ENCODE results near the gene FEZ2.

The FEZ2 gene

DNA sequence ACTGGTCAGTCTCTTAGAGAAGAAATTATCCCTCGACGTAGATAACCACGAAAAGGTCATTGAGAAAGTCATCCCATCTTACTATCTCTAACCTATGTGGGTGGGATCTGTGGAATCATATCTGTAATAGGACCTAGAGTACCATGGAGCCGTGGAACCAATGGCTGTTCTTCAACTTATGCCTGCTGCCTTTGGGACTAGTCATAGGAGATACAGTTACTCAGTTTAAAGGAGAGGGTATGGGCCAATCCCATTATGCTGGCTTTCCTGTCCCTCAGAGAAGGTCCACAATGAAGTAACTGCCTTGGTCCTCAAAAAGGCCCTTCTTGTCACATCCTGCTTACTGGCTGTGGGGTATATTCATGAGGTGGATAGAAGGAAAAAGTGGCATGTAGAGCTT is 77.5 kb downstream of the FEZ2 start:
- Histone ChIP-seq H3K27me3 (ENCODE audit: insufficient read depth, low read depth) (no peaks in the 10 kb centered on the region), H3K27ac (no peak overlapping the region), H3K9ac (no peak overlapping the region), H3K36me3 (ENCODE audit: insufficient read depth) (no peaks in the 10 kb centered on the region; the same call in 1 of the 2 replicates), H3K79me2 (ENCODE audit: insufficient read depth, low read depth) (no peaks in the 10 kb centered on the region), H2AFZ (ENCODE audit: low read depth) (no peak overlapping the region), H3K4me2 (no peak overlapping the region), H4K20me1 (ENCODE audit: insufficient read depth) (no peaks in the 10 kb centered on the region), H3K4me1 (ENCODE audit: low read depth, poor library complexity, severe bottlenecking) (peaks cover 9% of the 10 kb centered on the region), H3K4me3 (IDR thresholded peaks at IDR 0.05; ENCODE audit: insufficient read depth, low read depth, low read length) (no peak overlapping the region)
- TF ChIP-seq, protein P1, sequence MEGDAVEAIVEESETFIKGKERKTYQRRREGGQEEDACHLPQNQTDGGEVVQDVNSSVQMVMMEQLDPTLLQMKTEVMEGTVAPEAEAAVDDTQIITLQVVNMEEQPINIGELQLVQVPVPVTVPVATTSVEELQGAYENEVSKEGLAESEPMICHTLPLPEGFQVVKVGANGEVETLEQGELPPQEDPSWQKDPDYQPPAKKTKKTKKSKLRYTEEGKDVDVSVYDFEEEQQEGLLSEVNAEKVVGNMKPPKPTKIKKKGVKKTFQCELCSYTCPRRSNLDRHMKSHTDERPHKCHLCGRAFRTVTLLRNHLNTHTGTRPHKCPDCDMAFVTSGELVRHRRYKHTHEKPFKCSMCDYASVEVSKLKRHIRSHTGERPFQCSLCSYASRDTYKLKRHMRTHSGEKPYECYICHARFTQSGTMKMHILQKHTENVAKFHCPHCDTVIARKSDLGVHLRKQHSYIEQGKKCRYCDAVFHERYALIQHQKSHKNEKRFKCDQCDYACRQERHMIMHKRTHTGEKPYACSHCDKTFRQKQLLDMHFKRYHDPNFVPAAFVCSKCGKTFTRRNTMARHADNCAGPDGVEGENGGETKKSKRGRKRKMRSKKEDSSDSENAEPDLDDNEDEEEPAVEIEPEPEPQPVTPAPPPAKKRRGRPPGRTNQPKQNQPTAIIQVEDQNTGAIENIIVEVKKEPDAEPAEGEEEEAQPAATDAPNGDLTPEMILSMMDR (conservative IDR thresholded peaks at IDR 0.05; ENCODE audit: low read depth, low read length) = no peak

- H2AFZ ChIP-seq (ENCODE audit: low read depth) = no peak overlapping the region
- H3K9ac ChIP-seq = no peak overlapping the region
- no peak overlapping the region for H3K4me3 ChIP-seq (IDR thresholded peaks at IDR 0.05; ENCODE audit: insufficient read depth, low read depth, low read length)
- peaks cover 6% of the 10 kb centered on the region; the same call in 1 of the 2 replicates for H3K36me3 ChIP-seq (ENCODE audit: insufficient read depth)
- peaks cover 26% of the 10 kb centered on the region for H3K4me1 ChIP-seq (ENCODE audit: low read depth, poor library complexity, severe bottlenecking)
- H4K20me1 ChIP-seq (ENCODE audit: insufficient read depth) = no peaks in the 10 kb centered on the region
- H3K27ac ChIP-seq = no peak overlapping the region
- TF ChIP-seq, protein P1 (conservative IDR thresholded peaks at IDR 0.05; ENCODE audit: low read depth, low read length) = no peak
- no peaks in the 10 kb centered on the region for H3K27me3 ChIP-seq (ENCODE audit: insufficient read depth, low read depth)
- no peak overlapping the region for H3K4me2 ChIP-seq
- no peaks in the 10 kb centered on the region for H3K79me2 ChIP-seq (ENCODE audit: insufficient read depth, low read depth)
These were observed 81.7 kb downstream of the FEZ2 start for GRCh38 chr2:36516136-36516870.

DNA sequence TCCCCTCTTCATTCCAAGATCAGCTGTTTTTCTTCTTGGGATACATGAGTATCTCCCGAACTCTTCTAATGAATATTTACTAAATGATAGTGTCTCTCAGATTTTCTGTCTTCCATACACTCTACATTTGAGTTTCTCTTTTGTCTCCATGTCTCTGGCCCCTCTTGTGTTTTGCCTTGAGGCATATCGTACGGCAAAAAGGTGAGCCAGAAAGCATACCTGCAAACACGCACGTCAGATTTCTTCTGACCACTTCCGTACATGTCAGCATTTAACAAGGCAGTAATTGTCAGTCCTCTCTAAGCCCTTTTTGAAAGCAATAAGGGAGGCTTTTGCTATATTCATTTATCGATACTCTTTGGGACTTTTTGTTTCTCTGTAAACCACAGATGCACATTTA is 82.4 kb downstream of the FEZ2 start:
- Histone ChIP-seq H3K4me1 (ENCODE audit: low read depth, poor library complexity, severe bottlenecking) (peaks cover 23% of the 10 kb centered on the region), H3K9ac (no peak overlapping the region), H4K20me1 (ENCODE audit: insufficient read depth) (no peaks in the 10 kb centered on the region), H3K4me3 (IDR thresholded peaks at IDR 0.05; ENCODE audit: insufficient read depth, low read depth, low read length) (no peak overlapping the region), H3K4me2 (no peak overlapping the region), H3K27ac (no peak overlapping the region), H2AFZ (ENCODE audit: low read depth) (no peak overlapping the region), H3K79me2 (ENCODE audit: insufficient read depth, low read depth) (no peaks in the 10 kb centered on the region), H3K36me3 (ENCODE audit: insufficient read depth) (peaks cover 6% of the 10 kb centered on the region; the same call in 1 of the 2 replicates), H3K27me3 (ENCODE audit: insufficient read depth, low read depth) (no peaks in the 10 kb centered on the region)
- TF ChIP-seq, protein P1 (conservative IDR thresholded peaks at IDR 0.05; ENCODE audit: low read depth, low read length) = no peak

DNA sequence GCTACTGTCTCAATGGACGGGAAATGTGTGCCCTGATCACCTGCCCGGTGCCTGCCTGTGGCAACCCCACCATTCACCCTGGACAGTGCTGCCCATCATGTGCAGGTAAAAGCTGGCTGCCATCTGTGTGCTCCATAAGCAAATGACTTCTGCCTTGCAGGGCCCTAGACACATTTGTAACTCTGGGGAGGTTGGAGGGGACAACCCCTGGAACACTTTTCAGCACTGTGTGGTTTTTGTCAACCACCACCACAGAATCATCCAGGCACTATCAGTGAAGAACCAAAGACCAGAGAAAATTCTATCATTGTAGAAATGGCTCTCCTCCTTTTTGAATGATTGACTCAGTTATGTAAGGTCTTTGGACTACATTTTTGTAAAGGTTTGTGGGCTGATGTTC is 84.3 kb downstream of the FEZ2 start:
- H3K36me3 ChIP-seq (ENCODE audit: insufficient read depth) = peaks cover 6% of the 10 kb centered on the region; the same call in 1 of the 2 replicates
- no peak overlapping the region for H3K27ac ChIP-seq
- H3K4me1 ChIP-seq (ENCODE audit: low read depth, poor library complexity, severe bottlenecking) = peaks cover 22% of the 10 kb centered on the region
- no peaks in the 10 kb centered on the region for H4K20me1 ChIP-seq (ENCODE audit: insufficient read depth)
- H3K79me2 ChIP-seq (ENCODE audit: insufficient read depth, low read depth) = no peaks in the 10 kb centered on the region
- no peak overlapping the region for H3K4me2 ChIP-seq
- H3K4me3 ChIP-seq (IDR thresholded peaks at IDR 0.05; ENCODE audit: insufficient read depth, low read depth, low read length) = no peak overlapping the region
- H3K27me3 ChIP-seq (ENCODE audit: insufficient read depth, low read depth) = no peaks in the 10 kb centered on the region
- TF ChIP-seq, protein P1 (conservative IDR thresholded peaks at IDR 0.05; ENCODE audit: low read depth, low read length) = no peak
- no peak overlapping the region for H2AFZ ChIP-seq (ENCODE audit: low read depth)
- no peak overlapping the region for H3K9ac ChIP-seq
